ENCODE results near the gene DALRD3. TPM values are rescaled to one million over a fixed set of nuclear protein-coding genes. Genes with fewer than 3 reads are reported as not detected.

The DALRD3 gene
- polyA plus RNA-seq, 2 of the 4 experiments (the other 2 are of a cell fraction) = 20.5 to 35.8 TPM

GRCh38 chr3:49028673-49029562, 10.5 kb upstream of the DALRD3 start, which contains the start of gene IMPDH2:
TSS of gene IMPDH2 (minus strand) at chr3:49029398. CDS start at chr3:49029350, 48 bp downstream.
- peak within 1 kb of the TSS; percentile 90 to 91 for H3K27ac ChIP-seq
- H3K4me2 ChIP-seq = peak within 1 kb of the TSS; percentile 99
- CTCF ChIA-PET = interaction anchor here (0.8 to 1.7 kb wide), 6 partner anchors 9 to 66 kb away, joined by 3 to 5 read pairs (median 4); partner anchors contain the start of gene QRICH1
- ATAC-seq = peak; percentile 83 to 88
- H3K4me1 ChIP-seq = peaks cover 14% of the 10 kb centered on the region
- peak within 1 kb of the TSS; percentile 81 for H3K4me3 ChIP-seq
- peak; percentile 47 to 91 for DNase-seq (ENCODE audit: low read depth in 1 of 2, low spot score in 1 of 2)
- WGBS (ENCODE audit: missing lambda C conversion rate) = 3% methylated on average over 7 of the region's 55 CpGs
- no peaks in the 10 kb centered on the region for H3K9me3 ChIP-seq
- POLR2A ChIA-PET = interaction anchor here (0.6 to 1.8 kb wide), 22 partner anchors 8 to 541 kb away, joined by 3 to 28 read pairs (median 4); partner anchors contain the start of genes DAG1, LAMB2, P4HTM and QRICH1
- FAIRE-seq = no peak
- no peak for TF ChIP-seq SMC3 (IDR thresholded peaks at IDR 0.05)
- no peak for TF ChIP-seq HEYL (CRISPR knock-in tag; IDR thresholded peaks at IDR 0.05)
- TF ChIP-seq FOXS1 (CRISPR knock-in tag; IDR thresholded peaks at IDR 0.05) = 0 out of 2 replicates have a peak, but pooled peaks have one; percentile 22
- no peak; the same call in 1 of the 2 replicates for TF ChIP-seq CBX8 (IDR thresholded peaks at IDR 0.05)
- TF ChIP-seq ATOH8 (CRISPR knock-in tag; IDR thresholded peaks at IDR 0.05; ENCODE audit: low read depth) = 0 out of 2 replicates have a peak, but pooled peaks have one; percentile 31
- no peak for TF ChIP-seq CHD4 (IDR thresholded peaks at IDR 0.05; ENCODE audit: borderline replicate concordance)
- TF ChIP-seq EHMT2 (IDR thresholded peaks at IDR 0.05; ENCODE audit: low read depth) = no peak
- TF ChIP-seq JUN (IDR thresholded peaks at IDR 0.05) = peak; percentile 87 to 96
- TF ChIP-seq POLR2AphosphoS2 (conservative IDR thresholded peaks at IDR 0.05; ENCODE audit: low read length) = no peak; the same call in 1 of the 2 replicates
- no peak for TF ChIP-seq HDAC2 (IDR thresholded peaks at IDR 0.05)
- no peak for TF ChIP-seq FOSL2 (IDR thresholded peaks at IDR 0.05)
- TF ChIP-seq FOSL2 (CRISPR knock-in tag; IDR thresholded peaks at IDR 0.05) = peak; percentile 40; the same call in 1 of the 2 replicates
- no peak; the same call in 1 of the 2 replicates for TF ChIP-seq GATA3 (IDR thresholded peaks at IDR 0.05; ENCODE audit: borderline replicate concordance)
- no peak for TF ChIP-seq ZNF302 (CRISPR knock-in tag; IDR thresholded peaks at IDR 0.05)
- no peak for TF ChIP-seq RCOR1 (IDR thresholded peaks at IDR 0.05; ENCODE audit: low read depth, low read length)
- peak; percentile 91 for TF ChIP-seq PHF8 (IDR thresholded peaks at IDR 0.05; ENCODE audit: borderline replicate concordance, low read depth)
- no peak for TF ChIP-seq MAFK (IDR thresholded peaks at IDR 0.05; ENCODE audit: partially characterized antibody)
- peak; percentile 52; the same call in 1 of the 2 replicates for TF ChIP-seq HMGXB4 (CRISPR knock-in tag; IDR thresholded peaks at IDR 0.05; ENCODE audit: borderline replicate concordance)
- no peak for TF ChIP-seq BHLHE40 (IDR thresholded peaks at IDR 0.05; ENCODE audit: low read depth, low read length)
- peak; percentile 90; the same call in 1 of the 2 replicates for TF ChIP-seq TP53 (CRISPR knock-in tag; IDR thresholded peaks at IDR 0.05)
- peak; percentile 100 for TF ChIP-seq POLR2A (IDR thresholded peaks at IDR 0.05; ENCODE audit: low read length)
- TF ChIP-seq KDM1A (IDR thresholded peaks at IDR 0.05; ENCODE audit: low read depth) = no peak
- peak; percentile 59; the same call in 1 of the 2 replicates for TF ChIP-seq HOXB13 (CRISPR knock-in tag; IDR thresholded peaks at IDR 0.05; ENCODE audit: low read depth)
- peak; percentile 96 for TF ChIP-seq BCL3 (IDR thresholded peaks at IDR 0.05)
- TF ChIP-seq MYC (IDR thresholded peaks at IDR 0.05; ENCODE audit: borderline replicate concordance, low read length) = peak; percentile 84; the same call in 1 of the 2 replicates
- TF ChIP-seq HOXA7 (CRISPR knock-in tag; IDR thresholded peaks at IDR 0.05) = no peak; the same call in 1 of the 2 replicates
- no peak for TF ChIP-seq CHD2 (IDR thresholded peaks at IDR 0.05; ENCODE audit: low read length, partially characterized antibody)
- TF ChIP-seq, protein P1, sequence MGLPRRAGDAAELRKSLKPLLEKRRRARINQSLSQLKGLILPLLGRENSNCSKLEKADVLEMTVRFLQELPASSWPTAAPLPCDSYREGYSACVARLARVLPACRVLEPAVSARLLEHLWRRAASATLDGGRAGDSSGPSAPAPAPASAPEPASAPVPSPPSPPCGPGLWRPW (IDR thresholded peaks at IDR 0.05) = no peak
- TF ChIP-seq RFX5 (IDR thresholded peaks at IDR 0.05) = no peak
- TF ChIP-seq NFE2L2 (conservative IDR thresholded peaks at IDR 0.05; ENCODE audit: low read length) = no peak
- peak; percentile 60 for TF ChIP-seq PBX3 (IDR thresholded peaks at IDR 0.05)
- TF ChIP-seq, protein P2, sequence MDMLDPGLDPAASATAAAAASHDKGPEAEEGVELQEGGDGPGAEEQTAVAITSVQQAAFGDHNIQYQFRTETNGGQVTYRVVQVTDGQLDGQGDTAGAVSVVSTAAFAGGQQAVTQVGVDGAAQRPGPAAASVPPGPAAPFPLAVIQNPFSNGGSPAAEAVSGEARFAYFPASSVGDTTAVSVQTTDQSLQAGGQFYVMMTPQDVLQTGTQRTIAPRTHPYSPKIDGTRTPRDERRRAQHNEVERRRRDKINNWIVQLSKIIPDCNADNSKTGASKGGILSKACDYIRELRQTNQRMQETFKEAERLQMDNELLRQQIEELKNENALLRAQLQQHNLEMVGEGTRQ (IDR thresholded peaks at IDR 0.05) = no peak
- peak; percentile 86; the same call in 1 of the 2 replicates for TF ChIP-seq HOXB5 (CRISPR knock-in tag; IDR thresholded peaks at IDR 0.05)
- no peak for TF ChIP-seq SREBF2 (IDR thresholded peaks at IDR 0.05)
